ENCODE results near the gene RBX1.
"Not testable (repeated sequence)": the region's sequence is repeated elsewhere in the genome, so short reads cannot be mapped to it uniquely, and the experiment has no call there.

RBX1 gene

GRCh38 chr22:40950962-40951794 lies at the start of gene RBX1:
Gene RBX1 (plus strand): TSS chr22:40951378. CDS start chr22:40951399, 21 bp downstream.
- DNase-seq (ENCODE audit: low read depth in 2 of 2), result peak; percentile 98

- no peak for DNase-seq (ENCODE audit: low read depth in 2 of 2)
These were observed 47.1 kb upstream of the RBX1 start for GRCh38 chr22:40904101-40904500.

- no peak for DNase-seq (ENCODE audit: low read depth in 2 of 2)
These were observed 42.3 kb upstream of the RBX1 start for GRCh38 chr22:40908895-40909294.

- DNase-seq (ENCODE audit: low read depth in 2 of 2), result no peak
These were observed 39.4 kb upstream of the RBX1 start for GRCh38 chr22:40911772-40912171.

- DNase-seq (ENCODE audit: low read depth in 2 of 2), result not testable (repeated sequence)
These were observed 38.2 kb upstream of the RBX1 start for GRCh38 chr22:40912987-40913386.

GRCh38 chr22:40919446-40919845 lies 31.7 kb upstream of the RBX1 start:
- no peak for DNase-seq (ENCODE audit: low read depth in 2 of 2)

GRCh38 chr22:40920526-40920925 lies 30.7 kb upstream of the RBX1 start:
- DNase-seq (ENCODE audit: low read depth in 2 of 2), result no peak

- peak in 1 of 2 donors; percentile 22 for DNase-seq (ENCODE audit: low read depth in 2 of 2)
These were observed 28.5 kb upstream of the RBX1 start for GRCh38 chr22:40922484-40923303.

- DNase-seq (ENCODE audit: low read depth in 2 of 2), result no peak
These were observed 22.5 kb upstream of the RBX1 start for GRCh38 chr22:40928657-40929056.

- no peak for DNase-seq (ENCODE audit: low read depth in 2 of 2)
These were observed 18.8 kb upstream of the RBX1 start for GRCh38 chr22:40932396-40932795.

GRCh38 chr22:40939202-40939601 lies 12.0 kb upstream of the RBX1 start:
- no peak for DNase-seq (ENCODE audit: low read depth in 2 of 2)

GRCh38 chr22:40951795-40952605 lies 822 bp downstream of the RBX1 start:
- DNase-seq (ENCODE audit: low read depth in 2 of 2), result no peak

GRCh38 chr22:40953471-40953870 lies 2.3 kb downstream of the RBX1 start:
- DNase-seq (ENCODE audit: low read depth in 2 of 2), result no peak

GRCh38 chr22:40954113-40954512 lies 2.9 kb downstream of the RBX1 start:
- DNase-seq (ENCODE audit: low read depth in 2 of 2), result no peak

GRCh38 chr22:40955571-40955970 lies 4.4 kb downstream of the RBX1 start:
- no peak for DNase-seq (ENCODE audit: low read depth in 2 of 2)

- no peak for DNase-seq (ENCODE audit: low read depth in 2 of 2)
These were observed 6.4 kb downstream of the RBX1 start for GRCh38 chr22:40957601-40958000.

GRCh38 chr22:40958299-40958698 lies 7.1 kb downstream of the RBX1 start:
- DNase-seq (ENCODE audit: low read depth in 2 of 2), result no peak

- DNase-seq (ENCODE audit: low read depth in 2 of 2), result no peak
These were observed 9.0 kb downstream of the RBX1 start for GRCh38 chr22:40960145-40960544.

- no peak for DNase-seq (ENCODE audit: low read depth in 2 of 2)
These were observed 15.0 kb downstream of the RBX1 start for GRCh38 chr22:40965936-40966725.

- DNase-seq (ENCODE audit: low read depth in 2 of 2), result no peak
These were observed 15.5 kb downstream of the RBX1 start for GRCh38 chr22:40966726-40967085.

GRCh38 chr22:40967111-40967760 lies 16.1 kb downstream of the RBX1 start:
- no peak for DNase-seq (ENCODE audit: low read depth in 2 of 2)

Measured in stimulated activated CD4-positive, alpha-beta T cell treated with anti-CD3 and anti-CD28 coated beads, Interleukin-1b, Interleukin-23, amount 100 ng/mL, for 4 hours (primary cell).